DLD1 (cell line): ENCODE data around the gene MGST2.

ENCODE experiments used
- in situ Hi-C: cut with HindIII; loops from 2 replicates; pipeline ENCODE4 v1.10.0; 2017; ENCODE audit warnings: low sequenced_read_pairs

Gene MGST2

DNA sequence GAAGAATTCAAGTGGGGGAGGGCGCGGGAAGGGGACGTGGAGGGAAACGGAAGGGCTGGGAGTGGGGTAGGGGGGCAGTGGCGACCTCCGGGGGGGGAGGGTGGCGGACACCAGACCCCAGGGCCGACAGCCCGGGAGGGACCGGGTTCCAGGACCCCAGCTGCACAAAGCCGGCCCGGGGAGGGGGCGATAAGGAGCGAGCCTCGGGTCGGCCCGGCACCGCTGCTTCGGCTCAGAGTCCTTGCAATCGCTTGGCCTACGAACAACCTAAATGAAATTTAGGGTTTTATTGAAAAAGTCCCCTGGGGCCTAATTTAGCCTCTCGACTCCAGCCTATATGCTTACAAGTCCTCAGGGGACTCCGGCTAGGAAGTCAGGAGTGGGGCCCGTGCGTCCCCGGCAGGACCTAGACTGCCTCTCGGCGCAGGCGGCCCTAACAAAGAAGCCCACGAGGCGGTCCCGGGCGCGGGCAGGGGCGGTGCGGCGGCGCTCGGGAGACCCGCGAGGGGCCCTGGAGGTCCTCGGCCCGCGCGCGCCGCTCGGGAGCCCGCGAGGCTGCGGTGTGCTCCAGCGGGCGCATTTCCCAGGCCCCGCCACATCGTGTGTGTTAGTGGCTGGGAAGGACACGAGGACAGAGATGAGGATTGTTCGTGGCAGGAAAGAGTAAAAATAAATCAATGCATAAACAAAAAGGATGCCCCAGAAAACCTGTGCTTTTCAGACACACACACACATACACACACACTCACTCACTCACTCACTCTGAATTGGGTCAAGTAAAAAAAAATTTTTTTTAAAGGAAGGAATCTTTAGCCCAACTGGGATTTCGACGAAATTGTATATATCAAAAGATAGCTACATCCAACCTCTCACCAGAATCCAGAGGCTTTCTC is 70.0 kb downstream of the MGST2 start:
- in situ Hi-C loops, result no loop called here

DNA sequence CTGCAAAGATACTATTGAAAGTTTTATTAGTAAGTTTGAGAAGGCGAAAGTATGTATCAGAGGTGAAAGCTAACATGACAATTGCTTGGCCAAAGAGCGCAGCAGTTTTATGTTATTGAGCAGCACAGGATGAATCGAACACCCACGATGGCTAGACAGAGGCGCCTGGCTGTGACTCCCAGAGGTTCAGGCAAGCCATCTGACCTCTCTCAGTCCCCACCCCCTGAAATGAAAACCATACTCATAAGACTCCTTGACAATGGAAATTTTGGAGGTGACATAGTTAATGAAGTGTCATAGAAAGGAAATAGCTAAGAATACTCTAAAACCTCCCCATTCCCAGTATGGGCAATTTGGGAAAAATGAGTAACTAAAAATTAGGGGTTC is 70.6 kb downstream of the MGST2 start:
- in situ Hi-C loops, result no loop called here

DNA sequence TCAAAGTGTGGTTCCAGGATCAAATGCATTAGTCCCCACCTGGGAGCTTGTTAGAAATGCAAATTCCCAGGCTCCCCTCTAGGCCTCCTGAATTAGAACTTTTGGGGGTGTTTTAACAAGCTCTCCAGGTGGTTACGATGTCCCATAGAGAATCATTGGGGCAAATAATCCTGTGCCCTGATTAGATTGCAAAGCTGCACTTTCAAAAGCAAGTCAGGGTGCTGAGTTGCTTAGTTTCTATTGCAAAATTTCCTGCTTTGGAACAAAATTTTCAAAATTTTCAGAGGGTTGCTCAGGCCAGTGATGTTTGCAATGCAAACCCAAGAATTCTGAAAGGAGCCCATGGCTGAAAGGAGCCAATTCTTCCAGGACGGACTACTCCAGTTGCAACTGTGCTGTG is 71.0 kb downstream of the MGST2 start:
- in situ Hi-C loops, result no loop called here

DNA sequence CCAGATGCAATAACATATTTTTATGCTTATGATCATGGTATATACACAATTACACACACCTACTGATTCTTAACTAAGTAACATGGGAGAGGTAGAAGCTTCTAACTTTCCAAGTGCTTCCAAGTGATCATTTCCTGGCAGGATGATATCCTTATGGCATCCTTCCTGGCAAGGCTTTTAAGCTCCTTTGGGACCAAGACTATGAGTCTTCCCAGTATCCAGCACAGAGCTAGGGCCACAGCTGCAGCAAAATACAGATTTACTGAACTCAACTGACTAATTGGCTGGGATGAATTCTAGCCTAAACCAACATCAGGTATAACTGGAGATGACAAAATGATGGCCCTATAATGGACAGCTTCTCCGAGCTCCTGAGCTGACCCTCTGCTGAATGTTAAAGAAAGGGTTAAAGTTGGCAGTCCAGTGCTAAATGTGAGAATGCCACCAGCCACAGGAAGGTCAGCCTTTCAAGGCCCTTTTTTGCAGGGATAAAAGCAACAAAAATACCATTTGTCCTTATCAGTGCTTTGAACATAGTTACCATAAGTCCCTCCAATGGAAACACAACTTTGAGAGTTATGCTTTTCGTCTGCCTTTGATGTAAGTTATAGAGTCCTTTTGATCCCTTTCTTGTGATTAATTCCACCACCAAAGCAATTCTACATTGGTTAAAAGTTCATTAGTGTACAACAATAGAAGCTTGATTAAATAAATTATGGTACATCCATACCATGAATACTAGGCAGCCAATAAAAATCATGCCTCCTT is 73.4 kb downstream of the MGST2 start:
- in situ Hi-C loops, result no loop called here

DNA sequence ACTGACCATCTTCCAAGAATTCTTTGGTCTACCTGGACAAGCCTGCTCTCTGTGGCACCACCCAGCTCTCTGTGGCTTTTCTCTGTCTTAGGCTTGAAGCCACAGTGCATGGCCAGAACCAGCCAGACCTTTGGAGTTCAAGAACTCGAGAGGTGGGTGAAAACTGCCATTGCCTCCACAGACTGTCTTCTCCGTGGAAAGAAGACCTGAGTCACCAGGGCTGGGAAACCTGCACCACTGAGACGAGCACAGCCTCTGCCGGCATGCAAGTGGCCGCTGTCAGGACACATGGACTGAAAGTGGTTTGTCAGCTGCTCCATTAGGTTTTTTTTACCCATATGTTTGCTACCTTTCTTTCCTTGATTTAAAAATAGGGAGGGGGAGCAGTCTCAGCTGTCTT is 74.5 kb downstream of the MGST2 start:
- in situ Hi-C loops, result no loop called here

DNA sequence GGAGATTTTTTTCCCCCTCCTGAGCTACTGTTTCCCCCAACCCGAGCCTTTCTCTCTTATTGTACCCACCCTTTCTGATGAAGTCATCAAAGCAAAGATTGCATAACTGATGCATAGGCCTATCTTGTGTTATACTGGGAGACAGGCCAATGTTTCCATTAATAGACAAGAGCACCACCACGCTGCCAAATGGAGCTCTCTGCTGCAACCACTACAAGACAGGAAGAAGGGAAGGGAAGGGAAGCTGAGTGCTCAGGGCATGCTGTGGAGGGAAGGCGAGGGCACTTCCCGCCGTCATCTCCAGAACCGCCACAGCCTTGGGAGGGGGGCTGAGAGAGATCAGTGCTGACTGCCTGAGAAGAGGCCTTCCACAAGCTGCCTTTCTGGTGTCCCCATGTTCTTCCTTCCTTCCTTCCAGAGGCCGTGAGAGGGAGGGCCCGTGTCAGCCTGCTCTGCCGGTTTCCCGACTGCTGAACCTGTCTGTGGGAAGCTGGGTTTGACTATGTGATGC is 75.0 kb downstream of the MGST2 start:
- in situ Hi-C loops, result no loop called here

DNA sequence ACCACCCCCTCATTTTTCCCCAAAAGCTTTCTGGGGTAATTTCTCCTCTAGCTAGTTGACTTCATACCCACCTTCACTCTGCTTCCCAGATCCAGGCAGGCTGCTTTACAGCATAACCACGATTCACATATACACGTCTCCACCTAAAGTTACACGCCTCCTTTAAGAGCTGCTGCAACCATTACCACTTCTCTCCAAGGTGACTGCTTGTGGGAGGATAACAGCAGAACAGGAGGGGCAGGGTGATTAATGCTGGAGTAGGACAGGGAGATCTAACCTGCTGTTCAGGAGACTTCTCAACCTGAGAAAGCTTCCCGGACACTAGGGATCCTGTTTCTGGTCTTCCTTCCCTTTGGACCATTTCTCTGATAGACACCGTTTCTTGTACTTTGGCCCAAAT is 77.4 kb downstream of the MGST2 start:
- in situ Hi-C loops, result no loop called here

DNA sequence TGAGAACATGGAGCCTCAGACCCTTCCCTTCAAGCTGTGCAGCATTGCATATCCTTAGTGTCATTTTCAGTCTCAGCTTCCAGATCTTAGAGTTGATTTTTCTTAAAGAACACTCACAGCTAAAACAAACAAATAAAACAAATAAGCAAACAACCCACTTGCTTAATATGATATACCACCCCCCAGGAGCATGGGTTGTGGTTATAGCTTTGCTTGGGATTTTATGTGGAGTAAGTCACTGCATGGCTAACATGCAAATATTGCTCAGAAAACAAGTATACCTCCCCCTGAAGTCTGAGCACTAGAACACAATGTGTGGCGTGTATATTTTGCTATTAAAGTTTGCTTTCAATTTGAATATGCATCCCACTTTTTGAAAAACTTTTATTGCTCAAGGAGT is 78.6 kb downstream of the MGST2 start:
- in situ Hi-C loops, result no loop called here

DNA sequence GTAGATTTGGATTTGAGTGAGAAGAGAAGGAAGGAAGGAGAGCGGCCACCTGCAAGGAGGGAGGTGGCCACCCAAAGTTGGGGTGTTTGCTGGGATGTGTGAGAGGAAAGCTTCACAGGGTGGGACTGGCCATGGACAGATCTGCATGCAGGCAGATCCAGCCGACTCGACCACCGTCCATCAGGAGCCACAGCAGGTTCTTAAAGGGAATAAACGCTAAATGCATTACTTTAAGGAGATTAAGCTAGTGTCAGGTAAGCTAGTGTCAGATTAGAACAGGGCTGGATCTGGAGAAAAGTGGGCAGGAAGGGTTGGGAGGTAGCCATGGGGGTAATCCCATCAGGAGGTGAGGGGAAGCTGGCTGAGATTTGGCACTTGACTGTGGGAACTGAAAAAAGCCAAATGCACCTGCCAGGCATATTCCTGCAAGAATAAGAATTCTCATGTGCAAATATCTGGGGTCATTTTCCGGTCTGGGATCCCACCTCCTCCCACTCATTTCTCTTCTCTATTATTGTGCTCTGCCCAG is 79.6 kb downstream of the MGST2 start:
- in situ Hi-C loops, result no loop called here

DNA sequence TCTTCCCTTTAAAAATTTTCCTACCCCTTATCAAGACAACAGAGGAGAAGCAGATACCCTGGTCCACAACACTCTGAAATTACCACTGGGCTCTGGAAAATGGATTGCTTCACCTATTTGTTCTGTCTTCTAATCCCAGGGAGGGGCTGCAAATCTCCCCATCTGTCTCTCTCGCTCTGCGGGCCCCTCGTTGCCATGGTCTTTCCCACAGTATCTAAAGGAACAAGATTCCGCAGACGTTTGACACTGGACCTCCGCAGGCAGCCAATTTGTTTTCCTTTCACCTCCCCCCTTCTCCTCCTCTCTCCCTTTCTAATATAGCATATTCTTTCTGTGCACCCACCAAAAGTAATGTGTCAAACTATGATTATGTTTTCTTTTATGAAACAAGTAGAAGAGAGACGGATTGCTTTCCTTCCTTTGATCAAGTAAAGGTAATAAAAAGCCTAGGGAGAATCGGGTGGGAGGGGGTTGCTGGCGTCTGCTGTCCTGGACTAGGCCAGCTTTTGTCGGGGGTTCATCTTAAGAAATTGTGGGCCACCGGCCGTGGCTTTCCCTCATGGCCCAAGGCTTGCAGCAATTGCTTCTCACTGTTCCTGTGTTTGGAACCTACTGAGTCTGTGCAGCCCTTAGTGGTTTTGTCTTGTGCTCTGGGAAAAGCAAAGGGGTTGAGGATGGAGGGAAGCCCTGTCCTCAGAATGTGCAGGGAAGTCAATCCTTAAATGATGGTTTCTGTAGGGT is 81.0 kb downstream of the MGST2 start:
- in situ Hi-C loops, result no loop called here

DNA sequence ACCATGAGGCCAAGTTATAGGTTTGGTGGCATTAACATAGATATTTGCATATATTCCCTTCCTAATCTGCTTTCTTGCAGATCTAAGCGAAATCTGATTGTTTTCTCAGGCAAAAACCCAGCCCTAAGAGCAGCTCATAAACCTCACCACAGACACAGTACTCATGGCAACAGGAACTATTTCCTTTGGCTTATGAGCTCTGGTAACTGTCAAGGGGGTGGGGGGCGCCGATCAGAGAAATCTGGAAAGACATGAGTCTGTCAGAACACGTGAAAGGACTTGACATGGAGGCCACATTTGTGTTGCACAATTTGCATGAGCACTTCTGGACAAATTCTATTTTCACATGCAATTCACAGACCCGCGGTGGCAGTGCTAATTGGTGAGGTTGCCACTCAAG is 83.7 kb downstream of the MGST2 start:
- in situ Hi-C loops, result no loop called here

DNA sequence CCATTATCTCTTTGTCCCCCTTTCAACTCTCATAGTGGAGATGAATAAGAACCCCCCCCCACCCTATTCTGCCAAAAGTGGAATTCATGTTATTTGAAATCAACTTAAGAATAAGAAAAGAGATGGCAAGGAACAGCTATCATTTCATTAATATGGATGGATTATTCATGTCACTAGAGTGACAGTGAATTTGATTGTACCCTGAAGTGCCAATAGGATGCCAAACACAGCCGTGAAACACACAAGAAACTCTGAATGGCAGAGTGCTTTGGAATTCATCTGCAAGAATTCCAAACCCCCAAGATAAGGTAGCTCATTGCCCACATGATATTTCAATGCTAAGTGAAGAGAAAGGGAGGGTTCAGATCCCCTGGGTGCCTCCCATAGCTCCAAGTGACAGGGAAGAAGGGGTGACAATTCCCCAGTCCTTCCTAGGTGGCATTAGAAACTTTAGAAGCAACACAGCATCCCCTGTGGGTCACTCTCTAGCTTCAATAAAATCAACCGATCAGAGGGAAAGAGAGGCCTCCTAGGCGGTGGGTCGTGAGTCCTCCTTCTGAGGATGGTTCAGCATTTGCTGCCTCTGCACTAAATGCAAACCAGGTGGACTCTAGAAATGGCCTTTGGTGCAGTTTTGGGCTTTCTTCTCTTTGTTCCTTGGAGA is 84.3 kb downstream of the MGST2 start:
- in situ Hi-C loops, result no loop called here

DNA sequence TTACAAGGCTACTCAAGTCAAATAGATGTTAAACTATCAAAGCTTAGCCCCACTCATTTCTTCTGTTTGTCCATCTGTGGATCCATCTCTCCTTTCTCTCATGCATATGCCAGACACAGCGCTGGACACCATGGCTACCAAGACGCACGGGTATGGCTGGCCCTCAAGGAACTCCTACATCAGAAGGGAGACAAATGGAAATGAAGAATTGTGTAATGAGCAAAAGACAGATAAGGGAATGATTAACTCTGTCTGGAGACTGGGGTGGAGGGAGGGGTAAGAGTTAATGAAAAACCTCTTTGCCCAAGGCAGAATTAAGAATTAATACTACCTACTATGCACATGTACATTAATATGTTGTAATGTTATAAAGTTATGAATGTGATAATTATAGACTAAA is 88.1 kb downstream of the MGST2 start:
- in situ Hi-C loops, result no loop called here
